Measurements from ENCODE around the gene TRIM9.

- TF ChIP-seq, protein P1, sequence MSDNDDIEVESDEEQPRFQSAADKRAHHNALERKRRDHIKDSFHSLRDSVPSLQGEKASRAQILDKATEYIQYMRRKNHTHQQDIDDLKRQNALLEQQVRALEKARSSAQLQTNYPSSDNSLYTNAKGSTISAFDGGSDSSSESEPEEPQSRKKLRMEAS (IDR thresholded peaks at IDR 0.05; ENCODE audit: insufficient read depth, insufficient read length) = no peak
- TF ChIP-seq CTCF (IDR thresholded peaks at IDR 0.05; ENCODE audit: extremely low read depth in 1 of 2, insufficient read depth in 1 of 2, low read depth in 1 of 2, low read length in 2 of 2) (no peak), EZH2 (IDR thresholded peaks at IDR 0.05; ENCODE audit: borderline replicate concordance, low read depth, low read length, severe bottlenecking) (no peak), POLR2A (IDR thresholded peaks at IDR 0.05; ENCODE audit: low read depth, low read length) (no peak), POLR2AphosphoS5 (IDR thresholded peaks at IDR 0.05; ENCODE audit: insufficient read depth, low read depth, low read length) (no peak), JUN (IDR thresholded peaks at IDR 0.05; ENCODE audit: borderline replicate concordance, insufficient read depth, insufficient read length, low read depth) (no peak), FOS (IDR thresholded peaks at IDR 0.05; ENCODE audit: borderline replicate concordance, insufficient read depth, low read length) (no peak), MYC (IDR thresholded peaks at IDR 0.05; ENCODE audit: low read depth, low read length) (no peak), GATA2 (IDR thresholded peaks at IDR 0.05; ENCODE audit: insufficient read depth, insufficient read length, low read depth, low read length) (no peak)
These were observed 65.8 kb downstream of the TRIM9 start for GRCh38 chr14:51028851-51029754.

All from endothelial cell of umbilical vein (primary cell).